Skeletal muscle satellite cell (primary cell): ENCODE measurements around the gene ATP7A.
A peak's percentile ranks its signal among the peaks of the same experiment; 100 is the strongest.
"Not testable (repeated sequence)": the region's sequence is repeated elsewhere in the genome, so short reads cannot be mapped to it uniquely, and the experiment has no call there.

Source experiments
- H3K27me3 ChIP-seq: 2 replicates; pipeline ENCODE4 v1.7.0; 2013; ENCODE audit warnings: low read length; ENCODE audit not compliant: control insufficient read depth, insufficient read depth
- H3K36me3 ChIP-seq: 2 replicates; pipeline ENCODE4 v1.7.0; 2013; ENCODE audit warnings: mild to moderate bottlenecking, control low read depth, low read length; ENCODE audit not compliant: insufficient read depth
- H3K4me1 ChIP-seq: 2 replicates; pipeline ENCODE4 v1.7.0; 2013; ENCODE audit warnings: low read length; ENCODE audit not compliant: control insufficient read depth, insufficient read depth
- H3K4me2 ChIP-seq: 2 replicates; pipeline ENCODE4 v1.7.0; 2013; ENCODE audit warnings: mild to moderate bottlenecking, low read length
- H3K4me3 ChIP-seq: 2 replicates; pipeline ENCODE4 v1.7.0; 2013; ENCODE audit warnings: low read length
- H3K9ac ChIP-seq: 2 replicates; pipeline ENCODE4 v1.7.0; 2013; ENCODE audit warnings: mild to moderate bottlenecking, low read depth, low read length, moderate library complexity
- H3K9me3 ChIP-seq: replicated peaks from 2 replicates; pipeline ENCODE4 v1.7.0; 2013; ENCODE audit warnings: mild to moderate bottlenecking, control low read depth, low read length

ATP7A gene

GRCh38 chrX:77918568-77918967 lies 8.1 kb downstream of the ATP7A start:
- H3K4me2 ChIP-seq, result no peak overlapping the region
- H3K4me1 ChIP-seq, result no peaks in the 10 kb centered on the region
- no peaks in the 10 kb centered on the region for H3K27me3 ChIP-seq

GRCh38 chrX:77919370-77919769 lies 8.9 kb downstream of the ATP7A start:
- H3K4me2 ChIP-seq, H3K27me3 ChIP-seq, H3K9ac ChIP-seq, H3K9me3 ChIP-seq, H3K4me3 ChIP-seq, H3K36me3 ChIP-seq, H3K4me1 ChIP-seq: not testable (repeated sequence)

More at GRCh38 chrX:77918568-77918967, 8.1 kb downstream of the ATP7A start:
- Histone ChIP-seq H3K9me3 (no peaks in the 10 kb centered on the region), H3K36me3 (no peaks in the 10 kb centered on the region), H3K9ac (no peak overlapping the region), H3K4me3 (no peak overlapping the region)

GRCh38 chrX:77922787-77923186 lies 12.3 kb downstream of the ATP7A start:
- no peaks in the 10 kb centered on the region for H3K36me3 ChIP-seq
- no peaks in the 10 kb centered on the region for H3K9me3 ChIP-seq
- H3K4me1 ChIP-seq, result no peaks in the 10 kb centered on the region
- no peak overlapping the region for H3K4me3 ChIP-seq
- H3K4me2 ChIP-seq, result no peak overlapping the region
- H3K27me3 ChIP-seq, result no peaks in the 10 kb centered on the region
- H3K9ac ChIP-seq, result no peak overlapping the region

- Histone ChIP-seq H3K9me3 (no peaks in the 10 kb centered on the region), H3K4me3 (no peak overlapping the region), H3K27me3 (no peaks in the 10 kb centered on the region)
Measured at GRCh38 chrX:77924320-77924859, 13.9 kb downstream of the ATP7A start.

GRCh38 chrX:77925764-77926163 lies 15.3 kb downstream of the ATP7A start:
- Histone ChIP-seq H3K36me3 (no peaks in the 10 kb centered on the region), H3K4me3 (no peak overlapping the region), H3K9me3 (no peaks in the 10 kb centered on the region), H3K4me2 (no peak overlapping the region), H3K4me1 (no peaks in the 10 kb centered on the region), H3K27me3 (no peaks in the 10 kb centered on the region), H3K9ac (no peak overlapping the region)

More at GRCh38 chrX:77924320-77924859, 13.9 kb downstream of the ATP7A start:
- no peak overlapping the region for H3K9ac ChIP-seq
- no peaks in the 10 kb centered on the region for H3K36me3 ChIP-seq
- no peaks in the 10 kb centered on the region for H3K4me1 ChIP-seq
- no peak overlapping the region for H3K4me2 ChIP-seq

GRCh38 chrX:77930581-77930980 lies 20.1 kb downstream of the ATP7A start:
- Histone ChIP-seq H3K4me2 (no peak overlapping the region), H3K36me3 (no peaks in the 10 kb centered on the region), H3K27me3 (no peaks in the 10 kb centered on the region), H3K4me1 (no peaks in the 10 kb centered on the region), H3K9me3 (no peaks in the 10 kb centered on the region), H3K9ac (no peak overlapping the region), H3K4me3 (no peak overlapping the region)

GRCh38 chrX:77935886-77936285 lies 25.4 kb downstream of the ATP7A start:
- no peaks in the 10 kb centered on the region for H3K36me3 ChIP-seq
- peaks cover 8% of the 10 kb centered on the region for H3K4me1 ChIP-seq
- H3K27me3 ChIP-seq, result no peaks in the 10 kb centered on the region
- no peak overlapping the region for H3K9ac ChIP-seq
- H3K9me3 ChIP-seq, result no peaks in the 10 kb centered on the region
- no peak overlapping the region for H3K4me3 ChIP-seq
- no peak overlapping the region for H3K4me2 ChIP-seq

- H3K36me3 ChIP-seq, result no peaks in the 10 kb centered on the region
- no peak overlapping the region for H3K9ac ChIP-seq
- H3K4me1 ChIP-seq, result peaks cover 8% of the 10 kb centered on the region
- no peaks in the 10 kb centered on the region for H3K27me3 ChIP-seq
- no peaks in the 10 kb centered on the region for H3K9me3 ChIP-seq
- no peak overlapping the region for H3K4me2 ChIP-seq
- H3K4me3 ChIP-seq, result no peak overlapping the region
Measured at GRCh38 chrX:77936299-77936698, 25.8 kb downstream of the ATP7A start.

- Histone ChIP-seq H3K27me3 (no peaks in the 10 kb centered on the region), H3K4me3 (no peak overlapping the region), H3K4me2 (peak overlapping the region; percentile 34), H3K9me3 (no peaks in the 10 kb centered on the region), H3K9ac (no peak overlapping the region), H3K4me1 (peaks cover 8% of the 10 kb centered on the region), H3K36me3 (no peaks in the 10 kb centered on the region)
Measured at GRCh38 chrX:77937291-77937690, 26.8 kb downstream of the ATP7A start.

- Histone ChIP-seq H3K9ac (no peak overlapping the region), H3K27me3 (no peaks in the 10 kb centered on the region), H3K4me3 (no peak overlapping the region), H3K4me2 (no peak overlapping the region), H3K36me3 (no peaks in the 10 kb centered on the region), H3K4me1 (peaks cover 8% of the 10 kb centered on the region), H3K9me3 (no peaks in the 10 kb centered on the region)
Measured at GRCh38 chrX:77938083-77938680, 27.7 kb downstream of the ATP7A start.

- not testable (repeated sequence) for H3K36me3 ChIP-seq, H3K4me3 ChIP-seq, H3K4me1 ChIP-seq
Measured at GRCh38 chrX:77945031-77945430, 34.5 kb downstream of the ATP7A start.

GRCh38 chrX:77945910-77946545 lies 35.5 kb downstream of the ATP7A start:
- Histone ChIP-seq H3K9ac (no peak overlapping the region), H3K27me3 (no peaks in the 10 kb centered on the region), H3K9me3 (no peaks in the 10 kb centered on the region), H3K4me1 (no peaks in the 10 kb centered on the region), H3K4me2 (no peak overlapping the region), H3K36me3 (no peaks in the 10 kb centered on the region), H3K4me3 (no peak overlapping the region)

More at GRCh38 chrX:77945031-77945430, 34.5 kb downstream of the ATP7A start:
- H3K9ac ChIP-seq, H3K9me3 ChIP-seq, H3K4me2 ChIP-seq, H3K27me3 ChIP-seq: not testable (repeated sequence)
